Measurements from ENCODE around the gene GTPBP3.

DNA sequence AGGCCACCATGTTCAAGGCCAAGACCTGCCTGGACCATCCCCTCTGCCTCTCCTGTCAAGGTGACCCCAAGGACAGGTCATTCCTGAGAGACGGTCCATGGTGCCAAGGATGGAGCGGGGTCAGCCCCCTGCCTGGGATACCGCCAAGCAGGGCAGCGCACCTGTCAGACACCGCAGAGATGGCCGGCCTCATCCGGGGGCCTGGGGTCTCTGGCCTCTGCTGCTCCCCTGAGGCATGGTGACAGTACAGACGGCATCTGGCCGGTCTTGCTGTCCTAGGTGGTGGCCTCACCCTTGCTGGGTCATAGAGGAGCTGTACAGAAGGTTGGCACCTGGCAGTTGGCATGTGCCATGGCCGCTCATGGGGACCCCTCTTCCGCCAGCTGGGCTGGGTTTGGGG lies 16.9 kb upstream of the GTPBP3 start:
- no peak for TF ChIP-seq STAT1 (IDR thresholded peaks at IDR 0.05; ENCODE audit: unreplicated experiment)
- TF ChIP-seq, protein P1, sequence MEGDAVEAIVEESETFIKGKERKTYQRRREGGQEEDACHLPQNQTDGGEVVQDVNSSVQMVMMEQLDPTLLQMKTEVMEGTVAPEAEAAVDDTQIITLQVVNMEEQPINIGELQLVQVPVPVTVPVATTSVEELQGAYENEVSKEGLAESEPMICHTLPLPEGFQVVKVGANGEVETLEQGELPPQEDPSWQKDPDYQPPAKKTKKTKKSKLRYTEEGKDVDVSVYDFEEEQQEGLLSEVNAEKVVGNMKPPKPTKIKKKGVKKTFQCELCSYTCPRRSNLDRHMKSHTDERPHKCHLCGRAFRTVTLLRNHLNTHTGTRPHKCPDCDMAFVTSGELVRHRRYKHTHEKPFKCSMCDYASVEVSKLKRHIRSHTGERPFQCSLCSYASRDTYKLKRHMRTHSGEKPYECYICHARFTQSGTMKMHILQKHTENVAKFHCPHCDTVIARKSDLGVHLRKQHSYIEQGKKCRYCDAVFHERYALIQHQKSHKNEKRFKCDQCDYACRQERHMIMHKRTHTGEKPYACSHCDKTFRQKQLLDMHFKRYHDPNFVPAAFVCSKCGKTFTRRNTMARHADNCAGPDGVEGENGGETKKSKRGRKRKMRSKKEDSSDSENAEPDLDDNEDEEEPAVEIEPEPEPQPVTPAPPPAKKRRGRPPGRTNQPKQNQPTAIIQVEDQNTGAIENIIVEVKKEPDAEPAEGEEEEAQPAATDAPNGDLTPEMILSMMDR (conservative IDR thresholded peaks at IDR 0.05; ENCODE audit: low read depth in 2 of 2), result no peak
- TF ChIP-seq POLR2AphosphoS5 (IDR thresholded peaks at IDR 0.05; ENCODE audit: low read depth), result no peak
- TF ChIP-seq, protein P2, sequence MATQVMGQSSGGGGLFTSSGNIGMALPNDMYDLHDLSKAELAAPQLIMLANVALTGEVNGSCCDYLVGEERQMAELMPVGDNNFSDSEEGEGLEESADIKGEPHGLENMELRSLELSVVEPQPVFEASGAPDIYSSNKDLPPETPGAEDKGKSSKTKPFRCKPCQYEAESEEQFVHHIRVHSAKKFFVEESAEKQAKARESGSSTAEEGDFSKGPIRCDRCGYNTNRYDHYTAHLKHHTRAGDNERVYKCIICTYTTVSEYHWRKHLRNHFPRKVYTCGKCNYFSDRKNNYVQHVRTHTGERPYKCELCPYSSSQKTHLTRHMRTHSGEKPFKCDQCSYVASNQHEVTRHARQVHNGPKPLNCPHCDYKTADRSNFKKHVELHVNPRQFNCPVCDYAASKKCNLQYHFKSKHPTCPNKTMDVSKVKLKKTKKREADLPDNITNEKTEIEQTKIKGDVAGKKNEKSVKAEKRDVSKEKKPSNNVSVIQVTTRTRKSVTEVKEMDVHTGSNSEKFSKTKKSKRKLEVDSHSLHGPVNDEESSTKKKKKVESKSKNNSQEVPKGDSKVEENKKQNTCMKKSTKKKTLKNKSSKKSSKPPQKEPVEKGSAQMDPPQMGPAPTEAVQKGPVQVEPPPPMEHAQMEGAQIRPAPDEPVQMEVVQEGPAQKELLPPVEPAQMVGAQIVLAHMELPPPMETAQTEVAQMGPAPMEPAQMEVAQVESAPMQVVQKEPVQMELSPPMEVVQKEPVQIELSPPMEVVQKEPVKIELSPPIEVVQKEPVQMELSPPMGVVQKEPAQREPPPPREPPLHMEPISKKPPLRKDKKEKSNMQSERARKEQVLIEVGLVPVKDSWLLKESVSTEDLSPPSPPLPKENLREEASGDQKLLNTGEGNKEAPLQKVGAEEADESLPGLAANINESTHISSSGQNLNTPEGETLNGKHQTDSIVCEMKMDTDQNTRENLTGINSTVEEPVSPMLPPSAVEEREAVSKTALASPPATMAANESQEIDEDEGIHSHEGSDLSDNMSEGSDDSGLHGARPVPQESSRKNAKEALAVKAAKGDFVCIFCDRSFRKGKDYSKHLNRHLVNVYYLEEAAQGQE (IDR thresholded peaks at IDR 0.05; ENCODE audit: unreplicated experiment), result no peak
- TF ChIP-seq EZH2 (IDR thresholded peaks at IDR 0.05; ENCODE audit: low read depth, unreplicated experiment), result no peak
- no peak for TF ChIP-seq CREB1 (CRISPR knock-in tag; IDR thresholded peaks at IDR 0.05; ENCODE audit: low read depth)
- no peak for TF ChIP-seq EZH2phosphoT487 (IDR thresholded peaks at IDR 0.05; ENCODE audit: unreplicated experiment)
- TF ChIP-seq, protein P3, sequence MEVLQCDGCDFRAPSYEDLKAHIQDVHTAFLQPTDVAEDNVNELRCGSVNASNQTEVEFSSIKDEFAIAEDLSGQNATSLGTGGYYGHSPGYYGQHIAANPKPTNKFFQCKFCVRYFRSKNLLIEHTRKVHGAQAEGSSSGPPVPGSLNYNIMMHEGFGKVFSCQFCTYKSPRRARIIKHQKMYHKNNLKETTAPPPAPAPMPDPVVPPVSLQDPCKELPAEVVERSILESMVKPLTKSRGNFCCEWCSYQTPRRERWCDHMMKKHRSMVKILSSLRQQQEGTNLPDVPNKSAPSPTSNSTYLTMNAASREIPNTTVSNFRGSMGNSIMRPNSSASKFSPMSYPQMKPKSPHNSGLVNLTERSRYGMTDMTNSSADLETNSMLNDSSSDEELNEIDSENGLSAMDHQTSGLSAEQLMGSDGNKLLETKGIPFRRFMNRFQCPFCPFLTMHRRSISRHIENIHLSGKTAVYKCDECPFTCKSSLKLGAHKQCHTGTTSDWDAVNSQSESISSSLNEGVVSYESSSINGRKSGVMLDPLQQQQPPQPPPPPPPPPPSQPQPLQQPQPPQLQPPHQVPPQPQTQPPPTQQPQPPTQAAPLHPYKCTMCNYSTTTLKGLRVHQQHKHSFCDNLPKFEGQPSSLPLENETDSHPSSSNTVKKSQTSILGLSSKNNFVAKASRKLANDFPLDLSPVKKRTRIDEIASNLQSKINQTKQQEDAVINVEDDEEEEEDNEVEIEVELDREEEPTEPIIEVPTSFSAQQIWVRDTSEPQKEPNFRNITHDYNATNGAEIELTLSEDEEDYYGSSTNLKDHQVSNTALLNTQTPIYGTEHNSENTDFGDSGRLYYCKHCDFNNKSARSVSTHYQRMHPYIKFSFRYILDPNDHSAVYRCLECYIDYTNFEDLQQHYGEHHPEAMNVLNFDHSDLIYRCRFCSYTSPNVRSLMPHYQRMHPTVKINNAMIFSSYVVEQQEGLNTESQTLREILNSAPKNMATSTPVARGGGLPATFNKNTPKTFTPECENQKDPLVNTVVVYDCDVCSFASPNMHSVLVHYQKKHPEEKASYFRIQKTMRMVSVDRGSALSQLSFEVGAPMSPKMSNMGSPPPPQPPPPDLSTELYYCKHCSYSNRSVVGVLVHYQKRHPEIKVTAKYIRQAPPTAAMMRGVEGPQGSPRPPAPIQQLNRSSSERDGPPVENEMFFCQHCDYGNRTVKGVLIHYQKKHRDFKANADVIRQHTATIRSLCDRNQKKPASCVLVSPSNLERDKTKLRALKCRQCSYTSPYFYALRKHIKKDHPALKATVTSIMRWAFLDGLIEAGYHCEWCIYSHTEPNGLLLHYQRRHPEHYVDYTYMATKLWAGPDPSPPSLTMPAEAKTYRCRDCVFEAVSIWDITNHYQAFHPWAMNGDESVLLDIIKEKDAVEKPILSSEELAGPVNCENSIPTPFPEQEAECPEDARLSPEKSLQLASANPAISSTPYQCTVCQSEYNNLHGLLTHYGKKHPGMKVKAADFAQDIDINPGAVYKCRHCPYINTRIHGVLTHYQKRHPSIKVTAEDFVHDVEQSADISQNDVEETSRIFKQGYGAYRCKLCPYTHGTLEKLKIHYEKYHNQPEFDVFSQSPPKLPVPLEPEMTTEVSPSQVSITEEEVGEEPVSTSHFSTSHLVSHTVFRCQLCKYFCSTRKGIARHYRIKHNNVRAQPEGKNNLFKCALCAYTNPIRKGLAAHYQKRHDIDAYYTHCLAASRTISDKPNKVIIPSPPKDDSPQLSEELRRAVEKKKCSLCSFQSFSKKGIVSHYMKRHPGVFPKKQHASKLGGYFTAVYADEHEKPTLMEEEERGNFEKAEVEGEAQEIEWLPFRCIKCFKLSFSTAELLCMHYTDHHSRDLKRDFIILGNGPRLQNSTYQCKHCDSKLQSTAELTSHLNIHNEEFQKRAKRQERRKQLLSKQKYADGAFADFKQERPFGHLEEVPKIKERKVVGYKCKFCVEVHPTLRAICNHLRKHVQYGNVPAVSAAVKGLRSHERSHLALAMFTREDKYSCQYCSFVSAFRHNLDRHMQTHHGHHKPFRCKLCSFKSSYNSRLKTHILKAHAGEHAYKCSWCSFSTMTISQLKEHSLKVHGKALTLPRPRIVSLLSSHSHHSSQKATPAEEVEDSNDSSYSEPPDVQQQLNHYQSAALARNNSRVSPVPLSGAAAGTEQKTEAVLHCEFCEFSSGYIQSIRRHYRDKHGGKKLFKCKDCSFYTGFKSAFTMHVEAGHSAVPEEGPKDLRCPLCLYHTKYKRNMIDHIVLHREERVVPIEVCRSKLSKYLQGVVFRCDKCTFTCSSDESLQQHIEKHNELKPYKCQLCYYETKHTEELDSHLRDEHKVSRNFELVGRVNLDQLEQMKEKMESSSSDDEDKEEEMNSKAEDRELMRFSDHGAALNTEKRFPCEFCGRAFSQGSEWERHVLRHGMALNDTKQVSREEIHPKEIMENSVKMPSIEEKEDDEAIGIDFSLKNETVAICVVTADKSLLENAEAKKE (CRISPR knock-in tag; IDR thresholded peaks at IDR 0.05), result no peak
- TF ChIP-seq JUNB (IDR thresholded peaks at IDR 0.05; ENCODE audit: unreplicated experiment), result no peak
- TF ChIP-seq ZNF331 (CRISPR knock-in tag; IDR thresholded peaks at IDR 0.05; ENCODE audit: low read depth), result no peak
- TF ChIP-seq, protein P4, sequence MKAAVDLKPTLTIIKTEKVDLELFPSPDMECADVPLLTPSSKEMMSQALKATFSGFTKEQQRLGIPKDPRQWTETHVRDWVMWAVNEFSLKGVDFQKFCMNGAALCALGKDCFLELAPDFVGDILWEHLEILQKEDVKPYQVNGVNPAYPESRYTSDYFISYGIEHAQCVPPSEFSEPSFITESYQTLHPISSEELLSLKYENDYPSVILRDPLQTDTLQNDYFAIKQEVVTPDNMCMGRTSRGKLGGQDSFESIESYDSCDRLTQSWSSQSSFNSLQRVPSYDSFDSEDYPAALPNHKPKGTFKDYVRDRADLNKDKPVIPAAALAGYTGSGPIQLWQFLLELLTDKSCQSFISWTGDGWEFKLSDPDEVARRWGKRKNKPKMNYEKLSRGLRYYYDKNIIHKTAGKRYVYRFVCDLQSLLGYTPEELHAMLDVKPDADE (IDR thresholded peaks at IDR 0.05), result no peak
- TF ChIP-seq ZNF114 (CRISPR knock-in tag; IDR thresholded peaks at IDR 0.05), result no peak
- no peak for TF ChIP-seq NANOG (IDR thresholded peaks at IDR 0.05; ENCODE audit: borderline replicate concordance)
